Measurements from ENCODE around the gene HPS1. TPM values are rescaled to one million over a fixed set of nuclear protein-coding genes. Genes with fewer than 3 reads are reported as not detected.
A peak's percentile ranks its signal among the peaks of the same experiment; 100 is the strongest.

The HPS1 gene
- total RNA-seq, 1 donor: 52.1 TPM

GRCh38 chr10:98465866-98466265, 19.1 kb upstream of the HPS1 start:
- Histone ChIP-seq H3K9me3 (ENCODE audit: low read depth, low read length) (no peaks in the 10 kb centered on the region), H3K27me3 (ENCODE audit: insufficient read depth, low read length) (peaks cover 14% of the 10 kb centered on the region), H3K27ac (ENCODE audit: low read depth, low read length) (no peak overlapping the region), H3K4me3 (ENCODE audit: insufficient read depth, low read length) (no peak overlapping the region), H3K36me3 (ENCODE audit: insufficient read depth, low read length) (no peaks in the 10 kb centered on the region), H3K79me2 (ENCODE audit: insufficient read depth, low read length) (no peaks in the 10 kb centered on the region), H2AFZ (ENCODE audit: low read length) (no peak overlapping the region), H4K20me1 (ENCODE audit: insufficient read depth, low read length) (no peaks in the 10 kb centered on the region), H3K4me2 (ENCODE audit: insufficient read depth, low read length) (no peak overlapping the region), H3K4me1 (ENCODE audit: insufficient read depth, low read length) (peaks cover 12% of the 10 kb centered on the region)
- no peak for DNase-seq (ENCODE audit: insufficient read length, low spot score, missing footprints)
- no peak for TF ChIP-seq CTCF (IDR thresholded peaks at IDR 0.05; ENCODE audit: extremely low read depth, low read depth, low read length)

GRCh38 chr10:98463976-98464754, 17.4 kb upstream of the HPS1 start:
- Histone ChIP-seq H2AFZ (ENCODE audit: low read length) (no peak overlapping the region), H3K27ac (ENCODE audit: low read depth, low read length) (no peak overlapping the region), H4K20me1 (ENCODE audit: insufficient read depth, low read length) (no peaks in the 10 kb centered on the region), H3K9me3 (ENCODE audit: low read depth, low read length) (no peaks in the 10 kb centered on the region), H3K4me1 (ENCODE audit: insufficient read depth, low read length) (peaks cover 20% of the 10 kb centered on the region), H3K79me2 (ENCODE audit: insufficient read depth, low read length) (no peaks in the 10 kb centered on the region), H3K4me2 (ENCODE audit: insufficient read depth, low read length) (no peak overlapping the region), H3K4me3 (ENCODE audit: insufficient read depth, low read length) (no peak overlapping the region), H3K27me3 (ENCODE audit: insufficient read depth, low read length) (peaks cover 10% of the 10 kb centered on the region), H3K36me3 (ENCODE audit: insufficient read depth, low read length) (no peaks in the 10 kb centered on the region)
- DNase-seq (ENCODE audit: insufficient read length, low spot score, missing footprints): no peak
- TF ChIP-seq CTCF (IDR thresholded peaks at IDR 0.05; ENCODE audit: extremely low read depth, low read depth, low read length): no peak

GRCh38 chr10:98463016-98463415, 16.3 kb upstream of the HPS1 start:
- no peak overlapping the region for H3K27ac ChIP-seq (ENCODE audit: low read depth, low read length)
- no peaks in the 10 kb centered on the region for H3K9me3 ChIP-seq (ENCODE audit: low read depth, low read length)
- no peak for DNase-seq (ENCODE audit: insufficient read length, low spot score, missing footprints)
- H3K4me2 ChIP-seq (ENCODE audit: insufficient read depth, low read length): no peak overlapping the region
- H2AFZ ChIP-seq (ENCODE audit: low read length): no peak overlapping the region
- H3K4me1 ChIP-seq (ENCODE audit: insufficient read depth, low read length): peaks cover 20% of the 10 kb centered on the region
- no peaks in the 10 kb centered on the region for H4K20me1 ChIP-seq (ENCODE audit: insufficient read depth, low read length)
- peaks cover 5% of the 10 kb centered on the region for H3K27me3 ChIP-seq (ENCODE audit: insufficient read depth, low read length)
- no peak overlapping the region for H3K4me3 ChIP-seq (ENCODE audit: insufficient read depth, low read length)
- H3K36me3 ChIP-seq (ENCODE audit: insufficient read depth, low read length): no peaks in the 10 kb centered on the region
- H3K79me2 ChIP-seq (ENCODE audit: insufficient read depth, low read length): no peaks in the 10 kb centered on the region
- TF ChIP-seq CTCF (IDR thresholded peaks at IDR 0.05; ENCODE audit: extremely low read depth, low read depth, low read length): no peak

GRCh38 chr10:98461500-98461842, 14.7 kb upstream of the HPS1 start:
- Histone ChIP-seq H3K4me2 (ENCODE audit: insufficient read depth, low read length) (peak overlapping the region; percentile 51), H3K79me2 (ENCODE audit: insufficient read depth, low read length) (no peaks in the 10 kb centered on the region), H3K27me3 (ENCODE audit: insufficient read depth, low read length) (peaks cover 2% of the 10 kb centered on the region), H3K36me3 (ENCODE audit: insufficient read depth, low read length) (no peaks in the 10 kb centered on the region), H3K4me3 (ENCODE audit: insufficient read depth, low read length) (no peak overlapping the region), H3K4me1 (ENCODE audit: insufficient read depth, low read length) (peaks cover 15% of the 10 kb centered on the region), H2AFZ (ENCODE audit: low read length) (no peak overlapping the region), H4K20me1 (ENCODE audit: insufficient read depth, low read length) (no peaks in the 10 kb centered on the region), H3K27ac (ENCODE audit: low read depth, low read length) (peak overlapping the region; percentile 46), H3K9me3 (ENCODE audit: low read depth, low read length) (no peaks in the 10 kb centered on the region)
- DNase-seq (ENCODE audit: insufficient read length, low spot score, missing footprints): no peak
- TF ChIP-seq CTCF (IDR thresholded peaks at IDR 0.05; ENCODE audit: extremely low read depth, low read depth, low read length): no peak
